Smooth muscle cell (in vitro differentiated cells): ENCODE measurements around the gene RGS14. TPM values are rescaled to one million over a fixed set of nuclear protein-coding genes. Genes with fewer than 3 reads are reported as not detected.

Experiments
- DNase-seq: peaks from one replicate; lab custom pipeline; 2025; ENCODE audit not compliant: unreplicated experiment; lab: John Stamatoyannopoulos, UW
- H2AFZ ChIP-seq: fragments of 200-600 bp; sonication (generic); 2 replicates; pipeline ENCODE4 v1.6.0; 2016; ENCODE audit warnings: antibody characterized with exemption, low read depth, mild to moderate bottlenecking
- H3F3A ChIP-seq: fragments of 200-600 bp; sonication (generic); 2 replicates; pipeline ENCODE4 v1.6.0; 2017; ENCODE audit warnings: antibody characterized with exemption, low read depth
- H3K27ac ChIP-seq: fragments of 200-600 bp; sonication (generic); 2 replicates; pipeline ENCODE4 v1.5.1; 2016; ENCODE audit warnings: low read depth, mild to moderate bottlenecking
- H3K27me3 ChIP-seq: fragments of 200-600 bp; sonication (generic); 2 replicates; pipeline ENCODE4 v1.6.1; 2016; ENCODE audit warnings: low read depth, mild to moderate bottlenecking
- H3K36me3 ChIP-seq: fragments of 200-600 bp; sonication (generic); 2 replicates; pipeline ENCODE4 v1.5.1; 2016; ENCODE audit warnings: low read depth
- H3K4me1 ChIP-seq: fragments of 200-600 bp; sonication (generic); 2 replicates; pipeline ENCODE4 v1.5.1; 2016; ENCODE audit warnings: low read depth
- H3K4me2 ChIP-seq: fragments of 200-600 bp; sonication (generic); 2 replicates; pipeline ENCODE4 v1.6.0; 2016; ENCODE audit warnings: mild to moderate bottlenecking
- H3K4me3 ChIP-seq: fragments of 200-600 bp; sonication (generic); 2 replicates; pipeline ENCODE4 v1.5.1; 2016; ENCODE audit warnings: mild to moderate bottlenecking
- H3K79me2 ChIP-seq: fragments of 200-600 bp; sonication (generic); 2 replicates; pipeline ENCODE4 v1.6.0; 2016; ENCODE audit warnings: low read depth, mild to moderate bottlenecking
- H3K9ac ChIP-seq: fragments of 200-600 bp; sonication (generic); 2 replicates; pipeline ENCODE4 v1.6.0; 2016; ENCODE audit warnings: low read depth
- H3K9me3 ChIP-seq: fragments of 200-600 bp; sonication (generic); replicated peaks from 2 replicates; pipeline ENCODE4 v1.5.1; 2016; ENCODE audit warnings: low read depth
- H4K20me1 ChIP-seq: fragments of 200-600 bp; sonication (generic); 2 replicates; pipeline ENCODE4 v1.6.0; 2016; ENCODE audit warnings: low read depth
- CTCF ChIP-seq: fragments of 200-600 bp; sonication (generic); IDR thresholded peaks from 2 replicates; pipeline ENCODE4 v1.5.1; 2017; ENCODE audit warnings: borderline replicate concordance, mild to moderate bottlenecking, antibody characterized with exemption; ENCODE audit not compliant: insufficient read depth, poor library complexity, severe bottlenecking
- WGBS: methylation state at CpG from one replicate; pipeline ENCODE4 v1.1.7; 2016; ENCODE audit warnings: low lambda C conversion rate; 5-methylcytosine and 5-hydroxymethylcytosine counted together
- polyA plus RNA-seq: library from polyadenylated mRNA; unstranded; fragments of >200 nt; fragmentation: Nextera tagmentation; extraction: Ambion mirVana; gene quantifications from 2 replicates; pipeline ENCODE4 v1.2.1, GENCODE V29; 2016
- total RNA-seq: library from RNA; depleted of rRNA; stranded (reverse); fragments of >200 nt; gene quantifications from 2 replicates; pipeline ENCODE4 v1.2.3, GENCODE V29; 2014

RGS14 gene
- total and polyA plus RNA-seq, 2 experiments from 2014 or later = 6.0 to 23.3 TPM

GRCh38 chr5:177397875-177398390 lies 40.2 kb downstream of the RGS14 start:
- peaks cover 14% of the 10 kb centered on the region for H3K27me3 ChIP-seq
- WGBS = 88% methylated on average over 12 of the region's 16 CpGs

GRCh38 chr5:177399997-177400868 lies 42.5 kb downstream of the RGS14 start, which contains the start of gene PFN3:
PFN3 (minus strand) TSS chr5:177400661; CDS start chr5:177400576, 85 bp downstream.
- 95% methylated on average over 61 of the region's 92 CpGs for WGBS
- peaks cover 18% of the 10 kb centered on the region for H3K4me1 ChIP-seq
- H3F3A ChIP-seq = peaks cover 9% of the 10 kb centered on the region
- no peak within 1 kb of the TSS for H2AFZ ChIP-seq
- peaks cover 14% of the 10 kb centered on the region for H3K27me3 ChIP-seq
- no peaks in the 10 kb centered on the region for H4K20me1 ChIP-seq
- no peaks in the 10 kb centered on the region for H3K9me3 ChIP-seq
- H3K36me3 ChIP-seq = no peaks in the 10 kb centered on the region
- H3K4me3 ChIP-seq = no peak within 1 kb of the TSS
- no peak within 1 kb of the TSS for H3K9ac ChIP-seq
- no peak for TF ChIP-seq CTCF
- no peak within 1 kb of the TSS for H3K27ac ChIP-seq
- DNase-seq = no peak
- no peaks in the 10 kb centered on the region for H3K79me2 ChIP-seq
- H3K4me2 ChIP-seq = no peak within 1 kb of the TSS

More at GRCh38 chr5:177397875-177398390, 40.2 kb downstream of the RGS14 start:
- H3K27ac ChIP-seq = no peak overlapping the region
- H3K9me3 ChIP-seq = no peaks in the 10 kb centered on the region
- H2AFZ ChIP-seq = no peak overlapping the region
- no peak for TF ChIP-seq CTCF
- H4K20me1 ChIP-seq = no peaks in the 10 kb centered on the region
- H3K9ac ChIP-seq = no peak overlapping the region
- peaks cover 4% of the 10 kb centered on the region for H3K4me1 ChIP-seq
- H3F3A ChIP-seq = peaks cover 9% of the 10 kb centered on the region
- H3K4me2 ChIP-seq = no peak overlapping the region
- no peak overlapping the region for H3K4me3 ChIP-seq
- no peaks in the 10 kb centered on the region for H3K79me2 ChIP-seq
- DNase-seq = no peak
- H3K36me3 ChIP-seq = no peaks in the 10 kb centered on the region

DNA sequence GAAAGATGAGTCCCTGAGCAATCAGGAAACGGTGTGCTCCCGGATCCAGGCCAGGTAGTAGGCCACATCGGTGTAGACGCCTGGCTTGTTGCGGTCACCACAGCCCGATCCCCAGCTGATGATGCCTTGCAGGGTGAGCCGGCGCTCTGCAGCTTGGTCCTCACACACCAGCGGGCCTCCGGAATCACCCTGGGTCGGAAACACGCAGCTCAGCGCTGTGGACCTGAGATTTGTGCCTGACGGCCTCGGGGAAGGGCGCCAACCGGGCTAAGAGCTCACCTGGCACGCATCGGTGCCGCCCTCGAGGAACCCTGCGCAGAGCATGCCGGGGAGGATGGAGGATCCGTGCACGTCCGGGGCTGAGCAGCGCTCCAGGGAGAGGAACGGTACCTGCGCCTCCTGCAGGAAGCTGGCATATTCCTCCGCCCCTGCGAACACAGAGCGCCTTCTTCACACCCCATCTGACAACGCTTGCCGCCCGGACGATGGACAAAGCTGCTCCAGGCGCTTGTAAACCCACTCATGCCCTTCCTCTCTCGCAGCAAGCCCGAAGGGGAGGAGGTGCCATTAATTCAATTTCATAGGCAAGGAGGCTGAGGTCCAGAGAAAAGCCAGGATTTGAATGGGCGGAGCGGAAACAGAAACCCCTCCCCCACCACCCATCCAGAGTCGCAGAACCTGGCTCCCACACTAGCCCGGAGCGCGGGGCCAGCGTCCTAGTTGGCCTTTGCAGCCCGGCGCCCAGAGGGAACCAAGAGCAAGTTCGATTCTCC lies 44.7 kb downstream of the RGS14 start:
- peak; percentile 39 for TF ChIP-seq CTCF
- peak; percentile 17 for DNase-seq
- Histone ChIP-seq H3K79me2 (no peaks in the 10 kb centered on the region), H3K36me3 (no peaks in the 10 kb centered on the region), H3K4me3 (peak overlapping the region; percentile 62), H3K9me3 (no peaks in the 10 kb centered on the region), H3K27me3 (peaks cover 23% of the 10 kb centered on the region), H3K9ac (no peak overlapping the region), H2AFZ (peak overlapping the region; percentile 89), H3K4me1 (peaks cover 18% of the 10 kb centered on the region), H4K20me1 (no peaks in the 10 kb centered on the region), H3K27ac (no peak overlapping the region), H3K4me2 (peak overlapping the region; percentile 96), H3F3A (peaks cover 9% of the 10 kb centered on the region)
- WGBS = 11% methylated on average over 49 of the region's 49 CpGs
